HEK293T (cell line): Measurements from ENCODE around the gene APEX1.

Source experiments
- FOXA1 ChIP-seq: fragments of 450-650 bp; IDR thresholded peaks from 2 replicates; pipeline ENCODE4 v1.6.1; 2016; ENCODE audit warnings: mild to moderate bottlenecking
- FOXK2 ChIP-seq: fragments of 450-650 bp; IDR thresholded peaks from 2 replicates; pipeline ENCODE4 v1.6.1; 2016; ENCODE audit warnings: mild to moderate bottlenecking
- FOXM1 ChIP-seq: fragments of 450-650 bp; IDR thresholded peaks from 2 replicates; pipeline ENCODE4 v1.6.1; 2017; ENCODE audit warnings: mild to moderate bottlenecking, borderline replicate concordance
- HDGF ChIP-seq: fragments of 450-650 bp; IDR thresholded peaks from 2 replicates; pipeline ENCODE4 v1.6.1; 2017; ENCODE audit warnings: antibody characterized with exemption, borderline replicate concordance
- SUZ12 ChIP-seq: fragments of 450-650 bp; IDR thresholded peaks from 2 replicates; pipeline ENCODE4 v1.6.1; 2016; ENCODE audit warnings: mild to moderate bottlenecking

DNA sequence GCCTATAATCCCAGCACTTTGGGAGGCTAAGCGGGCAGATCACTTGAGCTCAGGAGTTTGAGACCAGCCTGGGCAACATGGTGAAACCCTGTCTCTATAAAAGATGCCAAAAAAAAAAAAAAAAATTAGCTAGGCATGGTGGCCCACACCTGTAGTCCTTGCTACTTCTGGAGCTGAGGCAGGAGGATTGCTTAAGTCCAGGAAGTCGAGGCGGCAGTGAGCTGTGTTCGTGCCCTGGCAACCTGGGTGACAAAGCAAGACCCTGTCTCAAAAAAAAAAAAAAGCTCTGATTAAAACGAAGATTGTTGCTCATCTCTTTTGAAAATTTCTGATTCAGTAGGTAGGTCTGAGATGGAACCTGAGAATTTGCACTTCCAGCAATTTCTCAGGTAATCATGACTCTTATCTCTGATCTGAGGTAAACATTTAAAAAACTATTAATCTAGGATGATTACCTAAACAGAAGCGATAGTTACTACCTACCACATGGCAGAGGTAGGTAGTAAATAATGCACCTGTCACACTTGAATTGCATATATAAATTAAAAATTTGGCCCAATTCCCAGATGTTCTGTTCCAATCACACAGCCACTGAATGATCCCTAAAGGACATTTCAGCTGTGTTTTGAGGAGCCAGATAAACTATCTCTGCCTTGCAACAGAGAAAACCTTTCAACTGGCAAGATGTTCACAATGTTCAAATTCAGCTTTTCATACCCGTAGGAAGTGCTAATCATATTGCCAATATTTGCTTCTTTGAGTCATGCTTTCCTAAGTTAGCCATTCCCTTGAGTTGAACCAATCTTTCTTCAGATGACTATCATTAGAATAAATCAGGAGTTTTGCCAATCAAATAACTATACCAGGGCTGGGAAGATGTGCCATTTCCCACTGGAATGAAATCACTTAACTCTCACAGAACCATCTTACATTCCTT is 37.5 kb upstream of the APEX1 start:
- no peak for TF ChIP-seq SUZ12
- no peak for TF ChIP-seq FOXK2
- no peak for TF ChIP-seq FOXA1
- TF ChIP-seq HDGF: no peak
- no peak for TF ChIP-seq FOXM1
